GM12872 (cell line): ENCODE measurements around the gene MS4A13.

Experiments
- CTCF ChIP-seq: IDR thresholded peaks from 3 replicates; pipeline ENCODE4 v1.5.1; 2011; ENCODE audit warnings: low read depth, mild to moderate bottlenecking, low read length, moderate library complexity; ENCODE audit not compliant: insufficient read depth

Gene MS4A13

GRCh38 chr11:60512651-60513225, 2.5 kb upstream of the MS4A13 start:
- no peak for TF ChIP-seq CTCF

GRCh38 chr11:60513496-60514460, 1.4 kb upstream of the MS4A13 start:
- no peak for TF ChIP-seq CTCF

GRCh38 chr11:60528465-60528864, 13.3 kb downstream of the MS4A13 start:
- TF ChIP-seq CTCF: no peak

GRCh38 chr11:60528934-60529333, 13.7 kb downstream of the MS4A13 start:
- TF ChIP-seq CTCF: no peak

GRCh38 chr11:60530454-60531100, 15.4 kb downstream of the MS4A13 start:
- no peak for TF ChIP-seq CTCF

- TF ChIP-seq CTCF: no peak
Observed at GRCh38 chr11:60544077-60544476, 28.9 kb downstream of the MS4A13 start.

GRCh38 chr11:60561254-60561653, 46.1 kb downstream of the MS4A13 start:
- no peak for TF ChIP-seq CTCF
